SH-SY5Y (cell line): ENCODE data around the gene HOXA10.

Experiments used
- GATA2 ChIP-seq: IDR thresholded peaks from 2 replicates; pipeline ENCODE4 v1.6.1; 2011; ENCODE audit warnings: mild to moderate bottlenecking, low read depth, low read length
- GATA3 ChIP-seq: IDR thresholded peaks from 2 replicates; pipeline ENCODE4 v1.6.1; 2011; ENCODE audit warnings: low read depth, mild to moderate bottlenecking, low read length, moderate library complexity

GRCh38 chr7:27212497-27213432, 38.6 kb upstream of the HOXA10 start:
- no peak for TF ChIP-seq GATA3
- TF ChIP-seq GATA2: no peak
